Adipose tissue (tissue), 3 donors: ENCODE results near the gene ADAMTS20. TPM values are rescaled to one million over a fixed set of nuclear protein-coding genes. Genes with fewer than 3 reads are reported as not detected.

Experiments used
- H3K27ac ChIP-seq: one replicate; pipeline ENCODE4 v1.5.1; 2013; ENCODE audit warnings: low read depth, low read length
- WGBS, 3 donors: extraction: QIAGEN DNeasy Blood & Tissue Kit; methylation state at CpG; one replicate each; pipeline ENCODE4 v1.1.7; 2013; 5-methylcytosine and 5-hydroxymethylcytosine counted together
- polyA plus RNA-seq, 3 donors: library from polyadenylated mRNA; stranded (reverse); fragments of 200-250 nt; gene quantifications; one replicate each; pipeline ENCODE4 v1.2.3, GENCODE V29; 2013
- donor health status: healthy with polysubstance abuse.
- donor health status: Bipolar disorder and iron deficiency.
- donor health status: healthy.

The ADAMTS20 gene
- polyA plus RNA-seq, 3 donors = not detected

- no peak overlapping the region for H3K27ac ChIP-seq
- 80 to 86% (median 81%) methylated on average over 2 of the region's 2 CpGs for WGBS, 3 donors
Observed at GRCh38 chr12:43493261-43493797, 58.7 kb downstream of the ADAMTS20 start.

- no peak overlapping the region for H3K27ac ChIP-seq
- WGBS, 3 donors = 71 to 89% (median 86%) methylated on average over 3 of the region's 3 CpGs
Observed at GRCh38 chr12:43482311-43483085, 69.5 kb downstream of the ADAMTS20 start.

DNA sequence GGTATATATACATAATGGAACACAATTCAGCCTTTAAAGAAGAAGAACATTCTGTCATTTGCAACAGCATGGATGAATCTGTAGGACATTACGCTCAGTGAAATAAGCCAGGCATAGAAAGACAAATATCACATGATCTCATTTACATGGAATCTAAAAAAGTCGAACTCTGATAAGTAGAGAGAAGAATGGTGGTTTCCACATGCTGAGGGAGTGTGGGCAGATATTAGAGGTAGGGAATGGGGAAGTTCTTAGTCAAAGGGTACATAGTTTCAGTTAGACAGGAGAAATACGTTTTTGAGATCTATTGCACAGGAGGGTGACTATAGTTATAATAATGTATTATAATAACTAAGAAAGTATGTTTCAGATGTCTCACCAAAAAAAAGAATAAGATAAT, 71.4 kb downstream of the ADAMTS20 start:
- WGBS, 3 donors = 72 to 78% (median 75%) methylated on average over 3 of the region's 3 CpGs
- H3K27ac ChIP-seq = no peak overlapping the region

GRCh38 chr12:43462741-43463140, 89.3 kb downstream of the ADAMTS20 start:
- H3K27ac ChIP-seq = no peak overlapping the region
- 72 to 86% (median 79%) methylated on average over 3 of the region's 3 CpGs for WGBS, 3 donors

GRCh38 chr12:43462080-43462479, 89.9 kb downstream of the ADAMTS20 start:
- H3K27ac ChIP-seq = no peak overlapping the region
- 62 to 83% (median 73%) methylated on average over 2 of the region's 2 CpGs for WGBS, 3 donors

- WGBS, 3 donors = 77 to 90% (median 86%) methylated on average over 4 of the region's 4 CpGs
- H3K27ac ChIP-seq = no peak overlapping the region
Observed at GRCh38 chr12:43459285-43459684, 92.7 kb downstream of the ADAMTS20 start.

DNA sequence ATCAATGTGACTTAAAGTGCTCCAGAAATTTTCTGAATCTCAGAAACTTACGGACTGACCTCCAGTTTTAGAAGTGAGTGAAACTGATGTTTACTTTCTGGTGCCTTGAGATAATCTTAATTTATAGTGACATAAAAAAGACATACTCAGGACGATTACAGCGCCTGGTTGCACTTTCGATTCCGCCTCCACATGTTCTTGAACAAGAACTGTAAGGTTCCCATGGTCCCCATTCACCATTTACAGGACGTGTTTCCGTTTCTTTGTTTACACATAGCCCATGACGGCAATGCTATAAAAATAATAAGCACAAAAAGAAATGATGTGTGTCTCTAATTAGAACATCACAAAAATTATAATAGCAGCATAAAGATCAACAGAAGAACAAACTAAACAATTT, 98.2 kb downstream of the ADAMTS20 start:
- 84 to 90% (median 86%) methylated on average over 8 of the region's 8 CpGs for WGBS, 3 donors

GRCh38 chr12:43444940-43445564, 107.0 kb downstream of the ADAMTS20 start:
- H3K27ac ChIP-seq = no peak overlapping the region
- 51 to 66% (median 60%) methylated on average over 3 of the region's 3 CpGs for WGBS, 3 donors

More for the DNA sequence above, 98.2 kb downstream of the ADAMTS20 start:
- H3K27ac ChIP-seq = no peak overlapping the region

DNA sequence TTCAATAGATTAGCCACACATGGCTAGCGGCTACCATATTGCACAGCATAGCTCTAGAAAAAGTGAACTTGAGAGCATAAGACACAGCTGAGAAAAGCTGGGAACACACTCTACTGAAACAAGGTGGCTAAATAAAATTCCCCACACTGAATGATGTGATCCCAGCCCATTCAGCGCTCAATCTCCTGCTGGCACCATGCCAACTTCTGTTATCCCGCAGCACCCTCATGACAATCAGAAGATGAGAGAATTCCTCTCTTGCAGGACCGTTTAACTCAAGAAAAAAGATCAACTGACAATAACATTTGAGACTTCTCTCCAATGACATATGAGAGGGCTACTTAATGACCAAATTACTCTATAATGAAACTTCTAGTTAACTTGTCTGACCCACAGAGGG, 115.4 kb downstream of the ADAMTS20 start:
- WGBS, 3 donors = 82 to 91% (median 86%) methylated on average over 4 of the region's 4 CpGs
- H3K27ac ChIP-seq = no peak overlapping the region

DNA sequence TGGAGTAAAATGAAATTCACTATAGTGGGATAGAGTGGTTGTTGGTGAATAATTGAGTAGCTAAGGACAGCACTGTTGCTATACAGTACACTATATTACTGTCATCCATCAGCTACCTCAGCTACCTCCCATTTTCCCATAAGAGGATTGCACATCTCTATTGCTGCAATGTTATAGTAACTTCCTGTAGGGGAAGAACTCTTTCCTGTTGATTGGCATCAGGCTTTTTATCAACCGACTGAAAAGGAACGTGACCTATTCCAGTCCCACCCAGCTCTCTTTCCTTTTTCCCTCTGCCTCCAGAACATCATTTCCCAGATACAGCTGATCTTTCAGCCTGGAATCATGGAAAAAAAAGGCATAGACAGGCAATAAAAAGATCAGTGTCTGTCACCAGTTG, 117.4 kb downstream of the ADAMTS20 start:
- H3K27ac ChIP-seq = no peak overlapping the region
- 10 to 80% (median 41%) methylated on average over 2 of the region's 2 CpGs for WGBS, 3 donors

GRCh38 chr12:43428088-43428600, 123.9 kb downstream of the ADAMTS20 start:
- H3K27ac ChIP-seq = no peak overlapping the region
- WGBS, 3 donors = 67 to 77% (median 77%) methylated on average over 5 of the region's 5 CpGs

DNA sequence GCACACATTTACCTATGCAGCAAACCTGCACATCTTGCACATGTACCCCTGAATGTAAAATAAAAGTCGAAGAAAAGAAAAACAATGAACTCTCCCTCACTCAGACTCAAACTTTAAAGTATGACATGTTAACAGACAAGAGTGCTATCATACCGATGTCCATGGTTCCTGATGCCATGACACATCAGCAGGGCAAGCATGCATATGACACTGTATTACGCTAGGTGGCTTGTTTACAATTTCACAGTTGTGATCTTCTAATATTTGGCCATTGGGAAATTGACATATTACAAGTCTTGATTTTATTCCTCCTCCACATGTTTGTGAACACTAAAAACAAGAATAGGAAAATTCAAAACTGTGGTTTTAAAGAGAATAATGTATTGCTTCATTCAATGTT, 126.6 kb downstream of the ADAMTS20 start:
- WGBS, 3 donors = 91 to 94% (median 93%) methylated on average over 3 of the region's 3 CpGs
- no peak overlapping the region for H3K27ac ChIP-seq

- H3K27ac ChIP-seq = no peak overlapping the region
Observed at GRCh38 chr12:43416981-43417380, 135.0 kb downstream of the ADAMTS20 start.

- WGBS, 3 donors = 44 to 72% (median 52%) methylated on average over 1 of the region's 1 CpG
- H3K27ac ChIP-seq = no peak overlapping the region
Observed at GRCh38 chr12:43407816-43408645, 144.0 kb downstream of the ADAMTS20 start.

DNA sequence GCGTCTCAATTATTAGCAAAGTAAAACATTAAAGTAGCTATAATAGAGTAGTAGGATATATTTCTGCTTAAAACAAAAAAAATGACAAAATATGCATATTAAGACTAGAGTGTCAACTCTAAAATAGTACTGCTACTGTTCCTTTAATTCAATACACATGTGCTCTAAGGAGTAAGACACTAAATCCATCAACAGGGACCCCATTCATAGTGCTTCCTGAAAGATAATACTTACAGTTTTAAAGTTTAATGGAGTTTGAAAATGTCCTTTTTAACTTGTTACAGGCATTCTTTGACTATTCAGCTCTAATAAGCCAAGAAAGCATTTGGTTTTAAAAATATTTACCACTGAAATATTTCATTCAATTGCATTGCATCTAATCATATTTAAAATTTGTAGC, 145.2 kb downstream of the ADAMTS20 start:
- 89 to 95% (median 95%) methylated on average over 1 of the region's 1 CpG for WGBS, 3 donors
- H3K27ac ChIP-seq = no peak overlapping the region

GRCh38 chr12:43402436-43402835, 149.6 kb downstream of the ADAMTS20 start:
- H3K27ac ChIP-seq = no peak overlapping the region

DNA sequence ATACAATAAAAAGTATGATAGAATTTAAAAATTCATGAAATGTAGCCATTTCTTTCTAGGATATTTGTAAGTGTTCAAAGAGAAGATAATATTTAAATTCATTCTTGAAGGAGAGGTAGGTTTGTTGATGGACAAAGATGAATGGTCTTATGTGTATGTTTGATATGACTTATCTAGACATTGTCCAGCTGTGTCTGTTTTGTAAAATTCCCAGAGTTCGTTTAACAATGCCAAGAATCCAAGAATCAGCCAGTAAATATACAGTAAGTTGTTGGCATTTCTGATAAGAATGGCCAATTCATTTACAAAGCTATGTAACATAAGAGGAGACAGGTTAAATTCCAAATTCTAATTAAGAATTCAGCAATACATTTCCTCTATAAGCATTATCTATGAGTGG, 150.9 kb downstream of the ADAMTS20 start:
- H3K27ac ChIP-seq = no peak overlapping the region
- 10 to 44% (median 31%) methylated on average over 1 of the region's 1 CpG for WGBS, 3 donors

DNA sequence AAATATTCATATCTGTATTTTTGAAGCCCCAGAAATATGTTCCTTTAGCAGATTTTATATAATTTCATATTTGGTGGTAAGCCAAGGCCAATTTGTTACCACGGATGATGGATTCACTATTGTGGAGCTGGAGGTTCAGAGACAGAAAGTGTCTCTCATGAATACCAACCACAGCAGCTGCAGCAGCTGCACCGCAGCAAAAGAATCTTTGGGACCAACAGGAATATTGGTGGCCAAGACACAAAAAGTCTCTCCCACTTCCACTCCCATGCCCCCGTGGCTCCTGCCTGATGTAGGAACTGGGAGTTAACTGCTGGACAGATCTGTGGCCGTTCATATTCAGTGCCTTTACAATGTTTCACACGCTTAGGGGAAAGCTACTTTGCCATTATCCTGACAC, 155.3 kb downstream of the ADAMTS20 start:
- no peak overlapping the region for H3K27ac ChIP-seq
- 62 to 78% (median 68%) methylated on average over 5 of the region's 5 CpGs for WGBS, 3 donors

- 76 to 92% (median 82%) methylated on average over 2 of the region's 2 CpGs for WGBS, 3 donors
- H3K27ac ChIP-seq = no peak overlapping the region
Observed at GRCh38 chr12:43392116-43392515, 159.9 kb downstream of the ADAMTS20 start.
